SJCRH30 (cell line): Measurements from ENCODE around the gene BICD2. TPM values are rescaled to one million over a fixed set of nuclear protein-coding genes. Genes with fewer than 3 reads are reported as not detected.

ENCODE experiments used
- DNase-seq, 2 experiments: peaks; one replicate each; pipeline ENCODE4 v3.0.0-alpha.2; 2015 to 2020
- H3K27ac ChIP-seq: fragments of 250-450 bp; sonication (Bioruptor Pico); 2 replicates; pipeline ENCODE4 v1.5.1; 2020; ENCODE audit warnings: mild to moderate bottlenecking, moderate library complexity
- H3K27me3 ChIP-seq: fragments of 250-450 bp; sonication (Bioruptor Pico); 2 replicates; pipeline ENCODE4 v1.5.1; 2020; ENCODE audit warnings: mild to moderate bottlenecking, moderate library complexity
- H3K36me3 ChIP-seq: fragments of 250-450 bp; sonication (Bioruptor Pico); 2 replicates; pipeline ENCODE4 v1.5.1; 2020; ENCODE audit warnings: mild to moderate bottlenecking, moderate library complexity
- H3K4me1 ChIP-seq: fragments of 250-450 bp; sonication (Bioruptor Pico); 2 replicates; pipeline ENCODE4 v1.5.1; 2020; ENCODE audit warnings: mild to moderate bottlenecking, moderate library complexity
- H3K4me3 ChIP-seq: fragments of 250-450 bp; sonication (Bioruptor Pico); 2 replicates; pipeline ENCODE4 v1.5.1; 2020; ENCODE audit warnings: mild to moderate bottlenecking, moderate library complexity
- H3K9me3 ChIP-seq: fragments of 250-450 bp; sonication (Bioruptor Pico); replicated peaks from 2 replicates; pipeline ENCODE4 v1.5.1; 2020; ENCODE audit warnings: mild to moderate bottlenecking, moderate library complexity
- total RNA-seq: library from RNA; depleted of rRNA; stranded (reverse); fragments of >200 nt; shearing (Covaris generic); gene quantifications from 2 replicates; pipeline ENCODE4 v1.2.3, GENCODE V29; 2014; rRNA removed

BICD2 gene
- total RNA-seq, 1 experiment from 2014 or later, result 64.6 TPM

DNA sequence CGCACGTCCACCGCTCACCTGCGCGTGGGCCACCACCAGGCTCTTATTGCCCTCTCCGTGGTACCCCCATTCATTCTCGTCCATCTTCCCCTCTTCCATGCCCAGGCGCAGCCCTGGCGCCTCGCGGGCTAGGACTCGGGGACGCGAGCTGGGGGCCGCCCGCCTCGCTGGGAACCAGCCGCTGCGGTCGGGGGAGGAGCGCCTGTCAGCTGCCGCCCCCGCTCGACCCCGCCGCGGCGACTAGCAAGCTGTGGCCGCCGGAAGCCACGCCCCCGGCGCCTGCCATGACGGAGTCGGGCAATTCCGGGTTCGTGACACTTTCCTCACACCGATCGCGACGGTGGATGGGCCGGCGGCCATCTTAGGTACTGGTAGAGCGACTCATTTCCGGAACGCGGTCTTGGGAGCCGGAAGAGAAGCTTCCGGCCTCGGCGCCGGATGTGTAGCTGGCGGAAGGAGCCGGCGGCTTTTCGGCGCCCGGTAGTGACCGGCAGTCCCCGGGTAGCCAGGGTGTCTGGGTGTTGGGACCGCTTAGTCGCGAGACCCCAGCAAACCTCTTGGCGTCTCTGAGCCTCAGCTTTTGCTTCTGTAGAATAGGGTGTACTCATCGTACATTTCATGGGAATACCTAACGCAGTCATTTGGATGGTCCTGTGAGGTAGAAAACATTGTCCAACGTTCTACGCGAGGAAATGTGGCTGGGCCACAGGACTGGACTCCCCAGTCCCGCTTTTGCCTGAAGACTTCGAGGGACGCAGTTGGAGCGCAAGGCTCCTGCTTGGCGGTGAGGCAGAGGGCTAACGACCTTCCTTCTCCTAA lies 94.5 kb downstream of the BICD2 start, which contains the start of gene IPPK:
Gene IPPK (minus strand): TSS at position 242 of the 819 bp plus-strand sequence. CDS start 143 bp downstream, at position 99.
- H3K4me1 ChIP-seq, result no peaks in the 10 kb centered on the region; the same call in 1 of the 2 replicates
- no peaks in the 10 kb centered on the region for H3K9me3 ChIP-seq
- DNase-seq, result peak; percentile 99 to 100
- peak within 1 kb of the TSS; percentile 63 for H3K27ac ChIP-seq
- H3K36me3 ChIP-seq, result no peaks in the 10 kb centered on the region
- H3K27me3 ChIP-seq, result no peaks in the 10 kb centered on the region
- H3K4me3 ChIP-seq, result peak within 1 kb of the TSS; percentile 79

DNA sequence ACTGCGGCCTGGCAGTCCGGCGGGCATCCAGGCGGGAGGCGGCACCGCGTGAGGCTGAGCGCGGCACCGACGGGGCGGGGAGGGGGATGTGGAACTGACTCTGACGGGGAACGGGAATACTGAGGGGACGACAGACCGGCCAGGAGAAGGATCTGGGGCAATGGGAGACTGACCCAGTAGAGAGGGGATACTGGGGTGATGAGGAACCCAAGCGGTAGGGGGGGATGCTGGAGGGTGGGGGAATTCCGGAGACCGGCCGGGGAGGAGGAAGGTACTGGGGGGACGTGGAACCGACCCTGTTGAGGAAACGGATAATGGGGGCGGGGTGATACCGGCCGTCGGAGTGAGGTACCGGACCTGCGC lies 95.1 kb downstream of the BICD2 start:
- Histone ChIP-seq H3K36me3 (no peaks in the 10 kb centered on the region), H3K27me3 (no peaks in the 10 kb centered on the region)

DNA sequence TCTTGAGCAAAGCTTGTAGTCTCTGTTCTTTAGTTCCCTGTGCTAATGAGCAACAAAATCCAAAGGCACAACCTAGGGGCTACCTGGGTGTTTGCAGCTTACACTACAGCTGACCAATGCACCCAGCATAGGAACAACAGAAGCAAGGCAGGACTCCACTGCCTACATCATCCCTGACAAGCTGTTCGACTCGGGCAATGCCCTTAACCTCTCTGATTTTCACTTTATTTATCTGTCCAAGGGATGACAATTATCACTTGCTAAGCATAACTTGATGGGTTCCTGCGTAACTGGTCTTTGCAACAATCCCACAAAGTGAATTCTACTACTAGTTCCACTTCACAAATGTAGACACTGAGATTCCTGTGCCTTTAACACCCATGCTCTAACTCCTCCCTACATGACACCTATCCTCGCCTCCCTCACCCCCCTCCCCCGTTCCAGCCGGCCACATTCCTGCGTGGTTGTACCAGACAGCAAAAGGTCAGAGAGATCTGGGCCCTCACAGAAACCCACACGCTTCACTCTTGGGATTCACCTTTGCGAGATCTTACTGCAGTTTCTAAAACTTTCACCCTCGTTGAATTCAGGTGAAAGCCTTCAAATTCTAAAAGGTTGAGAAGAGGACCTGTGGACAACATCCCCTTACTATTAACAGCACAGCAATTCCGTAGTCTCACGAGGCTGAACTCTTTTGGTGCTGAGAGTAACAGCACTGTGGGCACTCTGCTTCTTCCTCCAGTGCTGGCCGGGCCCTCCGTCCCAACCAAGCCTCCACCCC lies 95.7 kb downstream of the BICD2 start:
- no peaks in the 10 kb centered on the region for H3K9me3 ChIP-seq
- no peaks in the 10 kb centered on the region for H3K27me3 ChIP-seq
- DNase-seq, result peak; percentile 49
- peak overlapping the region; percentile 79 for H3K4me3 ChIP-seq
- no peaks in the 10 kb centered on the region for H3K36me3 ChIP-seq
- no peaks in the 10 kb centered on the region; the same call in 1 of the 2 replicates for H3K4me1 ChIP-seq
- peak overlapping the region; percentile 47 for H3K27ac ChIP-seq

More for the DNA sequence above, 95.1 kb downstream of the BICD2 start:
- H3K27ac ChIP-seq, result peak overlapping the region; percentile 47
- no peaks in the 10 kb centered on the region for H3K9me3 ChIP-seq
- DNase-seq, result peak; percentile 37 to 44
- H3K4me1 ChIP-seq, result no peaks in the 10 kb centered on the region; the same call in 1 of the 2 replicates
- H3K4me3 ChIP-seq, result peak overlapping the region; percentile 79

DNA sequence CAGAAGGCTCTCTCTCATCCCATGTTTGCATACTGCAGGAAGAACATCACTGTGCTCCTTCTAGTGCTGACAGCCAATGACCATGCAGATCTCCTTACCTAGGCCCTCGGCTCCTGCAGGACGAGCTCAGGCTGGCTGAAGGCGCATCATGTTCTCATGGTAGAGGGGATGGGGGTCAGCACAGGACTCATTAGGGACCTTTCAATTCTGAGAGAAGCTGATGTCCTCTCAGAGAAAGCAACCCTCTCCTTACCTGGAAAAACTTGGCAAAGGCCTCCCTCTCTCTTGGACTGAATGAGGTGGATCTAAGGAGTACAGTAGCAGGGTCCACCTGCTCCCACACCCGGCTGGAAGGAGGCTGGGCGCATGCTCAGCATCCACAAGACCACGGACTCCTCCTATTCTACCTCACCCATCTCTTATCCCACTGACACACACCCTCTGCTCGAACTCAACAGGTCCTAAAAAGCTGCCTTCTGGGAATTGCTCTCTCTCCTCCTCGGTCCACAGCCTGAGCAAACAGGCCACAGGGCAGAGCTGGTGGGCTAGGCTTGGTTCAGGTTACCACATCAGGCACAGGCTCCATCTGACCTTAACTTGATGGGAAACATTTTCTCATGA lies 97.6 kb downstream of the BICD2 start:
- no peak overlapping the region for H3K4me3 ChIP-seq
- H3K27ac ChIP-seq, result no peak overlapping the region
- H3K27me3 ChIP-seq, result no peaks in the 10 kb centered on the region
- H3K4me1 ChIP-seq, result peaks cover 2% of the 10 kb centered on the region
- no peaks in the 10 kb centered on the region for H3K9me3 ChIP-seq
- no peak for DNase-seq
- no peaks in the 10 kb centered on the region for H3K36me3 ChIP-seq

DNA sequence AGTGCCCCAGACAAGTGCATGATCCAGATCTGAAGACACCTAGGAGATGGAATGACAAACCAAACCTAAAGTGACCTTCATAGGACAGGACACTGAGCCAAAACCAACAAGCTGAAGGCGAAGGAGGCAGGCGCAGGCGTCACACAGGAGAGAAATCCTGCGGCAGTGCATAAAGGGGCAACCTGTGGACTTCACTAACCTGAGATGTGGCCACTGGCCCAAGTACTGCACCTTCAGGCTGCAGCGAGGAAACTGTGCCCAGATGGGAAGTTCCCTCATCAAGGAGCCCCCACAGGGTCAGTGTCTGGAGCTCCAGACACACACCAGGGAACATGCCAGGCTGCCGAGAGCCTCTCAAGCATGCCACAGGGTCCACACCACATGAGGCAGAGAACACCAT lies 98.4 kb downstream of the BICD2 start:
- Histone ChIP-seq H3K4me3 (no peak overlapping the region), H3K9me3 (no peaks in the 10 kb centered on the region), H3K36me3 (no peaks in the 10 kb centered on the region), H3K27ac (no peak overlapping the region), H3K27me3 (no peaks in the 10 kb centered on the region), H3K4me1 (peaks cover 9% of the 10 kb centered on the region)
- no peak for DNase-seq

DNA sequence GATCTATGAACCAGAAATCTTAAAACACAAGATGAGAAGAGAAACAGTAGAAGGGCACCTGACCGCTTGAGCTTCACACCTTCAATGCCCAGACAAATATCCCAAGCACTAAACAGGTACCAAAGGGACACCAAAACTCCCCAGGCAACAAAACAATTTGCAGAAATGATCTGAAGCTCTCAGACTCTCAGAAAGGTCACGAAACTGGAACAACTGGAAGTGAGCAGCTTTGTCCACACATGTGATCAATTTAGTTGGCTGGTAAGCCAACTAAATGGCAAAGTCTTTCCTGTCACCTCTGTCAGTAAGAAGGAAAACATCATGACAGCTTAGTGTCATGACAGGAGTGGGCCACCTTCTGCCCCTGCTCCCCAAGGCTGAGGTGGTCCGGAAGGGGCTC lies 98.8 kb downstream of the BICD2 start:
- no peak overlapping the region for H3K27ac ChIP-seq
- H3K4me3 ChIP-seq, result no peak overlapping the region
- no peaks in the 10 kb centered on the region for H3K27me3 ChIP-seq
- no peaks in the 10 kb centered on the region for H3K9me3 ChIP-seq
- DNase-seq, result no peak
- peaks cover 12% of the 10 kb centered on the region for H3K4me1 ChIP-seq
- no peaks in the 10 kb centered on the region for H3K36me3 ChIP-seq

DNA sequence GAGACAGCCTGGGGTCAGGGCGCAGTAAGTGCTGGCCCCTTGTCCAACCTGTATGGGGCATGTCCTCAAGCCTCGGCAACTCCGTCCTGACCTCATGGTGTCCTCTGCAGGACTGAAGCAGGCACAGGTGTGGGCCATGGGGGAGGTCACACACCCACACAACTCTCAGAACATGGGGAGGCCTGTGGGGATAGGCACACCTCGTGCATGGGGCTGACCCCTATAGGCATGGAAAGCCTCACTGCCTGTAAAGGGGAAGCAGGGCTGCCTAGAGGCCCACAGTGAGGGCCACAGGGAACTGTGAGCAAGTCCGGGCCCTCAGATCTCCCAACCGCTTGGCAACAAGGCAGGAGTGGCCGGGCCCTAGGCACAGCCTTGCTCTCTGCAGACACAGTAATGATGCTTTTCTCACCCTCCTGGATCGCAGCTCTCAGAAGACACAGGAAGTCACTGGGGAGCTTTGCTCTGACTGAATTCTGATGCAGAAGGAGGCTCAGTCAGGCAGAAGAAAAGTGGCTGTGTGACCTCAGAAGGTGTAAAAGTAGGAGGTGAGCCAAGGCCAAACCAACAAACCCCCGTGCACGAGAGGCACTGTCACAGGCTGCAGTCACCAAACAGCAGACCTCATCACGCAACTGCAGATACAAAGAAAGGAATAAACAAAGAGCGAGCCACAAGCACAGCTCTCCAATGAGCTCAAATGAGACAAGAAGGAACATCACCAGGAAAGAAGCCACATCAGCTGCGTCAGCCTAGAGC lies 100.1 kb downstream of the BICD2 start:
- H3K27me3 ChIP-seq, result no peaks in the 10 kb centered on the region
- DNase-seq, result no peak
- no peak overlapping the region for H3K27ac ChIP-seq
- H3K4me3 ChIP-seq, result no peak overlapping the region
- peaks cover 12% of the 10 kb centered on the region for H3K4me1 ChIP-seq
- no peaks in the 10 kb centered on the region for H3K9me3 ChIP-seq
- no peaks in the 10 kb centered on the region for H3K36me3 ChIP-seq

DNA sequence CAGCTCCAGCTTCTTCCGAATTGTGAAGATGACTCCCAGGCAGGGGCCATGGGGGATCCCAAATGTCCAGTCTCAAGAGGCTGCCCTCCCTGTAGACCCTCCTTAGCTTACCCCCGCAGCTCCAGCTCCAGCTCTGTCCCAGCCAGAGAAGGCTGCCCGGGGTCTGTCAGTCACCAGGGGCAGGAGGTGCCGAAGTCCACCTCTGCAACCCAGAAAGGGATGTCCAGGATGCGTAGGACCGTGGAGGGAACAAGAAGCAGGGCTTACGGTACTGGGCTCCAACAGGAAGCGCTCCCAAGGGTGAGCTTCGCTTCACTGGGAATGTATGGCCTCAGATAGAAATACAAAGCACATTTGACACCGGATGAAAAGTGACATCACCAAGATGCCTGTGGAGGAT lies 100.7 kb downstream of the BICD2 start:
- no peaks in the 10 kb centered on the region; the same call in 1 of the 2 replicates for H3K36me3 ChIP-seq
- no peak overlapping the region for H3K4me3 ChIP-seq
- no peaks in the 10 kb centered on the region for H3K9me3 ChIP-seq
- no peaks in the 10 kb centered on the region for H3K27me3 ChIP-seq
- DNase-seq, result no peak
- peaks cover 12% of the 10 kb centered on the region for H3K4me1 ChIP-seq
- H3K27ac ChIP-seq, result no peak overlapping the region

DNA sequence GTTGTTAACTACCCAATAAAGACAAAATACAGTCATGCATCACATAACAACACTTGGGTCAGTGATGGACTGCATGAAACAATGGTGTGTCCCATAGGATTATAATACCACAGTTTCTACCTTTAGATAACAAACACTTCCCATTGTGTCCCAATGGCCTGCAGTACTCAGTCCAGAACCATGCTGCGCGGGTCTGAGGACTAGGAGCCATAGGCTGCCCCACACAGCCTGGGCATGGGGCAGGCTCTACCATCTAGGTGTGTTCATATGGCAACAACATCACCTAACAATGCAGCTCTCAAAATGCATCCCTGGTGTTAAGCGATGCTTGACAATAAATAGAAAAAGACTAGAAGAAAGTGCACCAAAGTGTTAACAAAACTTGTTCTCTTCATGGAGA lies 101.5 kb downstream of the BICD2 start:
- Histone ChIP-seq H3K27ac (no peak overlapping the region), H3K4me1 (peaks cover 12% of the 10 kb centered on the region), H3K27me3 (no peaks in the 10 kb centered on the region), H3K4me3 (no peak overlapping the region), H3K36me3 (peaks cover 4% of the 10 kb centered on the region), H3K9me3 (no peaks in the 10 kb centered on the region)
- no peak for DNase-seq

DNA sequence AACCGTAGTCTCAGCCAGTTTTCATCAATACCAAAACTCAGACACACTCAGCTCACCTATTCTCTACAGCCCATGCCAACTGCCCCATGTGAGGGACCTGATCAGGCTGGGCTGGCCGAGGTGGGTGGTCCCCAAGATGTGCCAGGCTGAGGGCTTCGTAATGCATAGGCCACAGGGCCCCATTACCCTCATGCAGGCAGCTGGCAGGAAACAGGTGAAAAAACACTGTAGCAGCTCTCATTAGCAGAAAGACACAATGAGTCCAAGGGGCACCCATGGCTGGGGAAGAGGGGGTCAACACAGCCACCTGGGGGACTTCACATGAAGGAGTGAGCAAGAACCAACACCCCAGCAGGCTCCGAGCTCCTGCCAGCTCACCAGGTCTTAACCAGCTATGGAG lies 102.9 kb downstream of the BICD2 start:
- DNase-seq, result peak; percentile 55 to 69
- no peak overlapping the region for H3K4me3 ChIP-seq
- H3K27ac ChIP-seq, result peak overlapping the region; percentile 10; the same call in 1 of the 2 replicates
- H3K4me1 ChIP-seq, result peaks cover 12% of the 10 kb centered on the region
- no peaks in the 10 kb centered on the region for H3K9me3 ChIP-seq
- peaks cover 6% of the 10 kb centered on the region for H3K36me3 ChIP-seq
- no peaks in the 10 kb centered on the region for H3K27me3 ChIP-seq

Other genes with a start within 250 kb of the BICD2 start
- not detected in 2 replicates for gene ECM2, start 228.8 kb downstream of the BICD2 start, total RNA-seq
- 15.8 and 16.7 TPM in 2 replicates for gene IPPK, start 94.7 kb downstream of the BICD2 start, total RNA-seq
- gene ZNF484, start 113.2 kb upstream of the BICD2 start, total RNA-seq, result 18.2 and 21.6 TPM in 2 replicates
- gene FGD3, start 182.7 kb upstream of the BICD2 start, total RNA-seq, result 0.56 and 0.65 TPM in 2 replicates